GM12878 (cell line): ENCODE results near the gene PRPF38A. TPM values are rescaled to one million over a fixed set of nuclear protein-coding genes. Genes with fewer than 3 reads are reported as not detected.
A peak's percentile ranks its signal among the peaks of the same experiment; 100 is the strongest.

ENCODE experiments used
- BCL11A ChIP-seq: IDR thresholded peaks from 2 replicates; pipeline ENCODE4 v1.6.1; 2011; ENCODE audit warnings: low read depth, low read length
- CHD2 ChIP-seq: IDR thresholded peaks from 2 replicates; pipeline ENCODE4 v1.6.1; 2011; ENCODE audit warnings: low read depth, low read length, improper control_type of control experiment, borderline replicate concordance
- E2F8 ChIP-seq: fragments of 450-650 bp; IDR thresholded peaks from 2 replicates; pipeline ENCODE4 v1.6.1; 2018; ENCODE audit warnings: mild to moderate bottlenecking, low read depth, moderate library complexity; ENCODE audit not compliant: partially characterized antibody
- FOXM1 ChIP-seq: IDR thresholded peaks from 2 replicates; pipeline ENCODE4 v1.6.1; 2012; ENCODE audit warnings: low read depth, mild to moderate bottlenecking, inconsistent platforms, low read length, moderate library complexity
- GABPA ChIP-seq: IDR thresholded peaks from 2 replicates; pipeline ENCODE4 v1.6.1; 2014; ENCODE audit warnings: antibody characterized with exemption, low read depth, mild to moderate bottlenecking, inconsistent platforms
- HCFC1 ChIP-seq: fragments of 150-350 bp; IDR thresholded peaks from 2 replicates; pipeline ENCODE4 v1.6.1; 2014; ENCODE audit warnings: low read length
- HDAC2 ChIP-seq: fragments of 200-600 bp; sonication (generic); IDR thresholded peaks from 2 replicates; pipeline ENCODE4 v1.6.1; 2017
- MAX ChIP-seq: IDR thresholded peaks from 2 replicates; pipeline ENCODE4 v1.6.1; 2012; ENCODE audit warnings: low read depth, low read length, improper control_type of control experiment
- NKRF ChIP-seq: fragments of 450-650 bp; conservative IDR thresholded peaks from 2 replicates; pipeline ENCODE4 v1.6.1; 2017; ENCODE audit warnings: mild to moderate bottlenecking, moderate library complexity
- NR2C2 ChIP-seq: IDR thresholded peaks from 2 replicates; pipeline ENCODE4 v1.6.1; 2011; ENCODE audit warnings: borderline replicate concordance, low read depth; ENCODE audit not compliant: control insufficient read depth, insufficient read length
- PML ChIP-seq: IDR thresholded peaks from 2 replicates; pipeline ENCODE4 v1.6.1; 2012; ENCODE audit warnings: low read length, inconsistent platforms
- polyA plus RNA-seq, 11 experiments: library from polyadenylated mRNA; depleted of rRNA in 4 of 11; unstranded in 6 of 11; stranded (reverse) in 5 of 11; fragments of >200 nt; fragmentation: Nextera tagmentation in 4 of 11; fragmentation: Illumina TruSeq in 1 of 11; extraction: Ambion mirVana in 4 of 11; extraction: Trizol in 1 of 11; gene quantifications; 1 replicate in 1 of 11; 2 replicates in 10 of 11; pipeline versions ENCODE4 v1.2.1 to v1.2.3, GENCODE V29; 2011 to 2016; ENCODE audit warnings: inconsistent platforms in 2 of 11, missing spikeins in 2 of 11, low read depth in 1 of 11
- total RNA-seq, 4 experiments: library from RNA; depleted of rRNA in 3 of 4; stranded (reverse); fragments of >200 nt in 3 of 4; fragmentation: Illumina TruSeq in 1 of 4; extraction: Trizol in 1 of 4; gene quantifications; 2 replicates each; pipeline versions ENCODE4 v1.2.1 to v1.2.3, GENCODE V29; 2013 to 2021
- TF ChIP-seq, protein P1 (sequence below): fragments of 450-650 bp; IDR thresholded peaks from 2 replicates; pipeline ENCODE4 v1.6.1; 2017; ENCODE audit warnings: mild to moderate bottlenecking, low read depth, inconsistent platforms; ENCODE audit not compliant: poor library complexity, severe bottlenecking
- TF ChIP-seq, protein P2 (sequence below), 3 experiments: IDR thresholded peaks in 2 of 3; conservative IDR thresholded peaks in 1 of 3; 2 replicates each; pipeline ENCODE4 v1.5.1; 2011; ENCODE audit warnings: low read depth in 3 of 3, low read length in 3 of 3, mild to moderate bottlenecking in 3 of 3, control low read depth in 2 of 3, moderate library complexity in 2 of 3, inconsistent platforms in 1 of 3, mixed read lengths in 1 of 3; ENCODE audit not compliant: control insufficient read depth in 2 of 3, insufficient read depth in 1 of 3; ENCODE audit errors: extremely low read depth in 1 of 3
- TF ChIP-seq, protein P3 (sequence below): IDR thresholded peaks from 2 replicates; pipeline ENCODE4 v1.6.1; 2011; ENCODE audit warnings: borderline replicate concordance, low read depth, mild to moderate bottlenecking, moderate library complexity, low read length; ENCODE audit not compliant: insufficient read depth, poor library complexity, severe bottlenecking

The PRPF38A gene
- total and polyA plus RNA-seq, 10 of the 15 experiments (the other 5 are each of a cell fraction or from before 2014, with no cell fraction given) = 31.6 to 117 (median 77.7) TPM

DNA sequence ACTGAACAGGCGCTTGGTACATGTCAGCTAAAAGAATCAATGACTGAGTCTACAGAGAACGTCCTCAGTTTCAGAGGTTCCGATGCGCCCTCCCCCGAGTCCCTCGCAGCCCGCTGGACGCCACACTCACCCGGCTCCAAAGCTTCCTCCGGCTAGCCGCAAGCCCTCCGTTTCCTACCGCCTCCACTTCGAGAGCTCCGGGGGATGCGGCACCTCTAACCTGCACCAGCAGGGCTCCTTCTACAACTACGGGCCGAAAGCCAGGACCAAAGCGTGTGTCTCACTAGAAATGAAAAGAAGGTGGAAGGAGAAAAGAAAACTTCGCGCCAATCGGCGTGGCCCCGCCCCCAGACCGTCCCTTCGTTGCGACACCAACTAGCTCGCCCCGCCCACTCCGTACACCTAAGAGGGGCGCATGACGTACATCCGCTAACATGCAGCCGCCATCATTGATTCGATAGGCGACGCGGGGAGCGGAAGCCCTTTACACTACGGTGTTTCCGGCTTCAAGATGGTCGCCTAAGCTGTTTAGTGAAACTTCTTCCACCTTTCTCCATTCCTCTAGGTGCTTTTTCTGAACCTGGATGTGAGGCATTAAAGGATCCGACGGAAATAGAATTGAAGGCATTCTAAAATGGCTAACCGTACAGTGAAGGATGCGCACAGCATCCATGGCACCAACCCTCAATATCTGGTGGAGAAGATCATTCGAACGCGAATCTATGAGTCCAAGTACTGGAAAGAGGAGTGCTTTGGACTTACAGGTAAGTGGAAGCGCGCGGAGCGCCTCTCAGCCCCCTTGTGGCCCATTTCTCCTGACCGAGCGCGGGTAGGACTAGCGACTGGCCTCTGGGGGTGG lies at the start of gene PRPF38A, which contains the start of gene ORC1 (continued):
- TF ChIP-seq CHD2 (peak; percentile 72; the same call in 1 of the 2 replicates), PML (peak; percentile 96), NR2C2 (no peak), HCFC1 (peak; percentile 57), MAX (0 out of 2 replicates have a peak, but pooled peaks have one; percentile 33), HDAC2 (peak; percentile 90), BCL11A (no peak), NKRF (peak; percentile 99), FOXM1 (0 out of 2 replicates have a peak, but pooled peaks have one; percentile 21), E2F8 (peak; percentile 68), GABPA (peak; percentile 92)
- TF ChIP-seq, protein P1, sequence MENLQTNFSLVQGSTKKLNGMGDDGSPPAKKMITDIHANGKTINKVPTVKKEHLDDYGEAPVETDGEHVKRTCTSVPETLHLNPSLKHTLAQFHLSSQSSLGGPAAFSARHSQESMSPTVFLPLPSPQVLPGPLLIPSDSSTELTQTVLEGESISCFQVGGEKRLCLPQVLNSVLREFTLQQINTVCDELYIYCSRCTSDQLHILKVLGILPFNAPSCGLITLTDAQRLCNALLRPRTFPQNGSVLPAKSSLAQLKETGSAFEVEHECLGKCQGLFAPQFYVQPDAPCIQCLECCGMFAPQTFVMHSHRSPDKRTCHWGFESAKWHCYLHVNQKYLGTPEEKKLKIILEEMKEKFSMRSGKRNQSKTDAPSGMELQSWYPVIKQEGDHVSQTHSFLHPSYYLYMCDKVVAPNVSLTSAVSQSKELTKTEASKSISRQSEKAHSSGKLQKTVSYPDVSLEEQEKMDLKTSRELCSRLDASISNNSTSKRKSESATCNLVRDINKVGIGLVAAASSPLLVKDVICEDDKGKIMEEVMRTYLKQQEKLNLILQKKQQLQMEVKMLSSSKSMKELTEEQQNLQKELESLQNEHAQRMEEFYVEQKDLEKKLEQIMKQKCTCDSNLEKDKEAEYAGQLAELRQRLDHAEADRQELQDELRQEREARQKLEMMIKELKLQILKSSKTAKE = peak; percentile 51
- TF ChIP-seq, protein P2, sequence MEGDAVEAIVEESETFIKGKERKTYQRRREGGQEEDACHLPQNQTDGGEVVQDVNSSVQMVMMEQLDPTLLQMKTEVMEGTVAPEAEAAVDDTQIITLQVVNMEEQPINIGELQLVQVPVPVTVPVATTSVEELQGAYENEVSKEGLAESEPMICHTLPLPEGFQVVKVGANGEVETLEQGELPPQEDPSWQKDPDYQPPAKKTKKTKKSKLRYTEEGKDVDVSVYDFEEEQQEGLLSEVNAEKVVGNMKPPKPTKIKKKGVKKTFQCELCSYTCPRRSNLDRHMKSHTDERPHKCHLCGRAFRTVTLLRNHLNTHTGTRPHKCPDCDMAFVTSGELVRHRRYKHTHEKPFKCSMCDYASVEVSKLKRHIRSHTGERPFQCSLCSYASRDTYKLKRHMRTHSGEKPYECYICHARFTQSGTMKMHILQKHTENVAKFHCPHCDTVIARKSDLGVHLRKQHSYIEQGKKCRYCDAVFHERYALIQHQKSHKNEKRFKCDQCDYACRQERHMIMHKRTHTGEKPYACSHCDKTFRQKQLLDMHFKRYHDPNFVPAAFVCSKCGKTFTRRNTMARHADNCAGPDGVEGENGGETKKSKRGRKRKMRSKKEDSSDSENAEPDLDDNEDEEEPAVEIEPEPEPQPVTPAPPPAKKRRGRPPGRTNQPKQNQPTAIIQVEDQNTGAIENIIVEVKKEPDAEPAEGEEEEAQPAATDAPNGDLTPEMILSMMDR (IDR thresholded peaks at IDR 0.05 in 2 of 3, conservative IDR thresholded peaks at IDR 0.05 in 1 of 3; ENCODE audit: control insufficient read depth in 2 of 3, extremely low read depth in 1 of 3, insufficient read depth in 1 of 3, low read depth in 3 of 3, low read length in 3 of 3) = peak; percentile 50 to 57 (median 52)
- TF ChIP-seq, protein P3, sequence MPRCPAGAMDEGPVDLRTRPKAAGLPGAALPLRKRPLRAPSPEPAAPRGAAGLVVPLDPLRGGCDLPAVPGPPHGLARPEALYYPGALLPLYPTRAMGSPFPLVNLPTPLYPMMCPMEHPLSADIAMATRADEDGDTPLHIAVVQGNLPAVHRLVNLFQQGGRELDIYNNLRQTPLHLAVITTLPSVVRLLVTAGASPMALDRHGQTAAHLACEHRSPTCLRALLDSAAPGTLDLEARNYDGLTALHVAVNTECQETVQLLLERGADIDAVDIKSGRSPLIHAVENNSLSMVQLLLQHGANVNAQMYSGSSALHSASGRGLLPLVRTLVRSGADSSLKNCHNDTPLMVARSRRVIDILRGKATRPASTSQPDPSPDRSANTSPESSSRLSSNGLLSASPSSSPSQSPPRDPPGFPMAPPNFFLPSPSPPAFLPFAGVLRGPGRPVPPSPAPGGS = no peak
